ENCODE data around the gene TSR3.

TSR3 gene

GRCh38 chr16:1350691-1351090 is 987 bp downstream of the TSR3 start:
- no peak for DNase-seq

GRCh38 chr16:1349951-1350350 is 1.7 kb downstream of the TSR3 start:
- DNase-seq: no peak

- no peak for DNase-seq
These were observed 2.3 kb downstream of the TSR3 start for GRCh38 chr16:1349351-1349750.

GRCh38 chr16:1348926-1349325 is 2.8 kb downstream of the TSR3 start:
- no peak for DNase-seq

- no peak for DNase-seq
These were observed 3.2 kb downstream of the TSR3 start for GRCh38 chr16:1348441-1348840.

- DNase-seq: no peak
These were observed 3.7 kb downstream of the TSR3 start for GRCh38 chr16:1347962-1348361.

GRCh38 chr16:1347286-1347855 is 4.3 kb downstream of the TSR3 start:
- no peak for DNase-seq

GRCh38 chr16:1346422-1347285 is 5.0 kb downstream of the TSR3 start:
- DNase-seq: no peak

GRCh38 chr16:1345651-1346421 is 5.8 kb downstream of the TSR3 start:
- DNase-seq: no peak

GRCh38 chr16:1345087-1345486 is 6.6 kb downstream of the TSR3 start:
- DNase-seq: no peak

- DNase-seq: no peak
These were observed 7.2 kb downstream of the TSR3 start for GRCh38 chr16:1344499-1344898.

- no peak for DNase-seq
These were observed 8.0 kb downstream of the TSR3 start for GRCh38 chr16:1343428-1344242.

- peak; percentile 99 for DNase-seq
These were observed 8.9 kb downstream of the TSR3 start for GRCh38 chr16:1342526-1343427.

- DNase-seq: no peak
These were observed 9.9 kb downstream of the TSR3 start for GRCh38 chr16:1341495-1342420.

GRCh38 chr16:1340730-1341494 is 10.8 kb downstream of the TSR3 start:
- DNase-seq: no peak

GRCh38 chr16:1338855-1339675 is 12.6 kb downstream of the TSR3 start:
- DNase-seq: no peak

GRCh38 chr16:1338119-1338730 is 13.5 kb downstream of the TSR3 start:
- peak; percentile 79 for DNase-seq

GRCh38 chr16:1337486-1337885 is 14.2 kb downstream of the TSR3 start:
- DNase-seq: no peak
